Heart right ventricle (tissue), 16 donors: Measurements from ENCODE around the gene NONO. TPM values are rescaled to one million over a fixed set of nuclear protein-coding genes. Genes with fewer than 3 reads are reported as not detected.

ENCODE experiments used
- ATAC-seq, 8 donors: fragments of 200-7000 bp; cut with Tn5 transposase; one replicate each; pipeline ENCODE4 v1.9.1; 2020; ENCODE audit warnings: mild to moderate bottlenecking in 8 of 8, moderate library complexity in 8 of 8, moderate number of reproducible peaks in 1 of 8
- DNase-seq, 2 donors: peaks; one replicate each; pipeline ENCODE4 v3.0.0-alpha.2; 2020
- H3K27ac ChIP-seq, 10 donors: fragments of 200-600 bp; sonication (generic) in 2 of 10; one replicate each; pipeline versions ENCODE4 v1.5.0 to v1.8.0; 2020 to 2022; ENCODE audit warnings: mild to moderate bottlenecking in 3 of 10
- H3K27me3 ChIP-seq, 7 donors: fragments of 200-600 bp; one replicate each; pipeline ENCODE4 v1.8.0; 2021 to 2022; ENCODE audit warnings: mild to moderate bottlenecking in 2 of 7
- H3K36me3 ChIP-seq, 9 donors: fragments of 200-600 bp; sonication (generic) in 1 of 9; one replicate each; pipeline versions ENCODE4 v1.5.0 to v1.8.0; 2020 to 2022; ENCODE audit warnings: mild to moderate bottlenecking in 2 of 9
- H3K4me1 ChIP-seq, 9 donors: fragments of 200-600 bp; sonication (generic) in 1 of 9; one replicate each; pipeline versions ENCODE4 v1.5.0 to v1.8.0; 2020 to 2022; ENCODE audit warnings: mild to moderate bottlenecking in 4 of 9
- H3K4me3 ChIP-seq, 10 donors: fragments of 200-600 bp; sonication (generic) in 2 of 10; one replicate each; pipeline versions ENCODE4 v1.5.0 to v1.8.0; 2020 to 2022; ENCODE audit warnings: mild to moderate bottlenecking in 7 of 10, moderate library complexity in 2 of 10
- H3K9me3 ChIP-seq, 11 donors: fragments of 200-600 bp in 10 of 11; sonication (generic) in 2 of 11; one replicate each; pipeline versions ENCODE4 v1.5.0 to v1.8.0; 2013 to 2022; ENCODE audit warnings: mild to moderate bottlenecking in 2 of 11, control low read depth in 1 of 11, moderate library complexity in 1 of 11
- CTCF ChIP-seq, 9 donors: fragments of 200-600 bp; sonication (generic) in 2 of 9; IDR thresholded peaks; one replicate each; pipeline versions ENCODE4 v1.5.0 to v1.8.0; 2021 to 2022; ENCODE audit warnings: antibody characterized with exemption in 9 of 9, mild to moderate bottlenecking in 5 of 9, moderate library complexity in 1 of 9
- WGBS, 2 donors: extraction: QIAGEN DNeasy Blood & Tissue Kit; methylation state at CpG; one replicate each; pipeline ENCODE4 v1.1.7; 2013; ENCODE audit warnings: inconsistent platforms in 1 of 2; 5-methylcytosine and 5-hydroxymethylcytosine counted together
- intact Hi-C, 10 donors: fragments of 100-400 bp; cut with DNase I; formaldehyde crosslinking; loops; one replicate each; pipeline versions ENCODE4 v1.11.1 to v1.14.2; 2022
- polyA plus RNA-seq, 2 donors: library from polyadenylated mRNA; stranded (reverse); fragments of 200-250 nt; gene quantifications; one replicate each; pipeline ENCODE4 v1.2.3, GENCODE V29; 2013
- total RNA-seq, 10 donors: library from RNA; stranded (reverse); fragmentation: NEBNext Ultra II Directional in 3 of 10; extraction: Animal tissue kit (Norgen Biotek cat#: 25700) in 3 of 10; gene quantifications; one replicate each; pipeline versions ENCODE4 v1.2.1 to v1.2.4, GENCODE V29; 2021 to 2023
- donor health status: Arrhythmogenic right ventricular cardiomyopathy.
- donor health status: ischemic (EF 13 %, LVEDD 7.1; RV severe dilation, severe dysfunction).
- donor health status: healthy with polysubstance abuse.
- donor health status: DM: no; HTN: yes; CAD: no.
- donor health status: DM: no; HTN: no; CAD: no.
- donor health status: ischemic (EF 25% LVEDD 6.9; RV normal size, moderate dysfunction).
- donor health status: ischemic (EF 25% LVEDD 5.7; RV mildly dilated, moderate dysfunction).
- donor health status: healthy.
- donor health status: DM: yes; HTN: yes; CAD: no.
- donor health status: Ischemic cardiomyopathy.
- donor health status: ischemic (EF 35%, LVEDD 5.7; RV mildly dilated, moderate dysfunction).
- donor health status: nonischemic (EF 11% LVEDD 7.7; RV severe dilation, severe dysfunction).
- donor health status: DM: yes; HTN: yes; CAD: no.
- donor health status: PGD.
- donor health status: ischemic (EF 29% LVEDD 5.4; RV normal size, mild dysfunction).
- donor health status: nonischemic (EF 23%, LVEDD 6.1; RV moderate dilation, normal function).

NONO gene
- total and polyA plus RNA-seq, 12 donors: 55.0 to 145 (median 110) TPM

GRCh38 chrX:71241301-71241700 is 42.1 kb upstream of the NONO start:
- Histone ChIP-seq H3K9me3 (no peaks in the 10 kb centered on the region), H3K36me3 (peaks cover 0 to 68% (median 0%) of the 10 kb centered on the region in 9 donors), H3K27me3 (peaks cover 0 to 5% (median 0%) of the 10 kb centered on the region in 7 donors), H3K4me1 (no peaks in the 10 kb centered on the region), H3K4me3 (no peak overlapping the region), H3K27ac (no peak overlapping the region)
- intact Hi-C loops: no loop called here
- WGBS, 2 donors: 81 to 86% methylated on average over 5 to 6 of the region's 6 CpGs
- DNase-seq (no peak), ATAC-seq (no peak)
- TF ChIP-seq CTCF (IDR thresholded peaks at IDR 0.05): no peak

GRCh38 chrX:71244359-71245128 is 38.9 kb upstream of the NONO start:
- 94 to 95% methylated on average over 9 of the region's 9 CpGs for WGBS, 2 donors
- intact Hi-C loops: no loop called here
- Histone ChIP-seq H3K4me1 (no peaks in the 10 kb centered on the region), H3K4me3 (no peak overlapping the region), H3K27ac (no peak overlapping the region), H3K9me3 (no peaks in the 10 kb centered on the region), H3K36me3 (peaks cover 0 to 98% (median 0%) of the 10 kb centered on the region in 9 donors), H3K27me3 (no peaks in the 10 kb centered on the region)
- ATAC-seq (no peak), DNase-seq (no peak)
- TF ChIP-seq CTCF (IDR thresholded peaks at IDR 0.05): no peak

GRCh38 chrX:71245159-71245558 is 38.3 kb upstream of the NONO start:
- Histone ChIP-seq H3K36me3 (peaks cover 0 to 98% (median 0%) of the 10 kb centered on the region in 9 donors), H3K4me3 (no peak overlapping the region), H3K27ac (no peak overlapping the region), H3K9me3 (no peaks in the 10 kb centered on the region), H3K4me1 (no peaks in the 10 kb centered on the region), H3K27me3 (no peaks in the 10 kb centered on the region)
- ATAC-seq: no peak
- intact Hi-C loops: no loop called here
- WGBS, 2 donors: 66 to 73% methylated on average over 2 of the region's 2 CpGs
- TF ChIP-seq CTCF (IDR thresholded peaks at IDR 0.05): no peak
- no peak for DNase-seq

DNA sequence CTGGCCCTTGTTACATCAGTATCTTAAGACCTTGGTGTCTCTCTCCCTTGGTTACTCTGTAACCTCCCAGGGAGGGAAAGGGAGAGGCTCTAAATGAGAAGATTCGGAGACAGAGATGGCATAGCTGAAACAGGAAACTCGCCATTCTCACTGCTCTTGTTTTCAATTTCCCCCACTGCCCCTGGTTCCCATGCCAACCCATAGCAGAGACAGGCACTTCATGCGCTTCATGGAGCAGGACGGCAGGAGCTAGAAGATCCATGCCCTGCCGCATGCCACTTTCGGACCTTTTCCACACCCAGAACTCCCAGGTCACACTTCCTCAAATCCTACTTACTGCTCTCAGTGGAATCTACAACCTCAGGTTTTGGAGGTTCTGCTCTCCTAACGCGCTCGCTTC is 32.6 kb upstream of the NONO start:
- ATAC-seq (no peak), DNase-seq (no peak)
- H3K4me3 ChIP-seq: no peak overlapping the region
- peaks cover 0 to 11% (median 0%) of the 10 kb centered on the region in 7 donors for H3K27me3 ChIP-seq
- peaks cover 0 to 14% (median 6%) of the 10 kb centered on the region in 9 donors for H3K4me1 ChIP-seq
- no peak for TF ChIP-seq CTCF (IDR thresholded peaks at IDR 0.05)
- WGBS, 2 donors: 82 to 87% methylated on average over 9 of the region's 9 CpGs
- intact Hi-C loops: loop anchor here in 3 of 10 donors (5.0 to 10.0 kb wide), 3 partner anchors 69 to 116 kb away; partner anchors contain the start of gene TAF1 (in 2 of the 3)
- H3K36me3 ChIP-seq: peaks cover 0 to 47% (median 0%) of the 10 kb centered on the region in 9 donors
- no peak overlapping the region for H3K27ac ChIP-seq
- no peaks in the 10 kb centered on the region for H3K9me3 ChIP-seq
